Activated CD8-positive, alpha-beta memory T cell treated with anti-CD3 and anti-CD28 coated beads for 48 hours (primary cell): ENCODE measurements around the gene LRRC8C.

Experiments used
- DNase-seq, 3 experiments: peaks; one replicate each; pipeline ENCODE4 v3.0.0-alpha.2; 2020; ENCODE audit warnings: low read depth in 2 of 3, low spot score in 2 of 3

Gene LRRC8C

DNA sequence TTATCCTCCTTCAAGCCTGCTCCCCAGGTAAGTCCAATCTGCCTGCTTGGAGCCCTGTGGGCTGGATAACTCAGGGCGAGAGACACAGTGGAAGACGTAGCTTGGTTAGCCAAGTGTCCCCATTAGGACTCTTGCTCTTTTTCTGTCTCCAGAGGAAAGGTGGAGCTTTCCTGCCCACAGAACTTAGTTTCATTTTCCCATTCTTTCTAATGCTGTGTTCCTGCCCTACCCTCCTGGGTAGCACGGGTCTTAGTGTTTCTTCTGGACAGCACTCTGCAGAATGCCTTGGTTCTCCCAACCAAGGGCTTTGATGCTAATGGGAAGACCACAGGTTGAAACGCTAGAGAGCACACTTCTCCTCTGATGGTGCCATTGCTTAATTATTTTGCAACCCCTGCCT is 95.5 kb downstream of the LRRC8C start:
- no peak for DNase-seq

DNA sequence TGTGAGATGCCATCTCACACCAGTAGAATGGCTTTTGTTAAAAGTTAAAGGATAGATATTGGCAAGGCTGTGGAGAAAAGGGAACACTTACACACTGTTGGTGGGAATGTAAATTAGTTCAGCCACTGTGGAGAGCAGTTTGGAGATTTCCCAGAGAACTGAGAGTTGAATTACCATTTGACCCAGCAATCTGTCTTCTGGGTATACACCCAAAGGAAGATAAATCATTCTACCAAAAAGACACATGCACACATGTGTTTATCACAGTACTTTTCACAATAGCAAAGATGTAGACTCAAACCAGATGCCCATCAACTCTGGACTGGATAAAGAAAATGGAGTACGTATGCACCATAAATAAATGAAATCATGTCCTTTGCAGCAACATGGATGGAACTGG is 99.3 kb downstream of the LRRC8C start:
- DNase-seq: no peak

DNA sequence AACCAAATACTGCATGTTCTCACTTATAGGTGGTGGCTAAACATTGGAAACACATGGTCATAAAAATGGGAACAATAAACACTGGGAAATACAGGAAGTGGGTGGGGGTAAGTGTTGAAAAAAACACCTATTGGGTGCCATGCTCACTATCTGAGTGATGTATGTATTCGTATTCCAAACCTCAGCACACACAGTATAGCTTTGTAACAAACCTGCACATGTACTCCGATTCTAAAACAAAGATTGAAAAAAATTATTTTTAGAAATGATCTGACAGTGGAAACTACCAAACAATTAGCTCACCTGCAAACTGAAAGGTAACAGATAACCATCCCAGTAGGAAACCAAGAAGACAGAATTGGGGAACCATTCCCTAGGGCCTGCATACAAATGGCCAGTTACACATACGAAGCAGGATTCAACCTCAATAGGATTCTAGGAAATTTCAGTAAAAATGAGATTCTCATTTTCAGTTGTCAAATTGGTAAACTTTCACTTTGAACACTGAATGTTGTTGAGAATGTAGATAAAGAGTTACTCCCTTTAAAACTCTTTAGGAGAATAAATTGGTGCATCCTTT is 99.8 kb downstream of the LRRC8C start:
- DNase-seq: no peak

DNA sequence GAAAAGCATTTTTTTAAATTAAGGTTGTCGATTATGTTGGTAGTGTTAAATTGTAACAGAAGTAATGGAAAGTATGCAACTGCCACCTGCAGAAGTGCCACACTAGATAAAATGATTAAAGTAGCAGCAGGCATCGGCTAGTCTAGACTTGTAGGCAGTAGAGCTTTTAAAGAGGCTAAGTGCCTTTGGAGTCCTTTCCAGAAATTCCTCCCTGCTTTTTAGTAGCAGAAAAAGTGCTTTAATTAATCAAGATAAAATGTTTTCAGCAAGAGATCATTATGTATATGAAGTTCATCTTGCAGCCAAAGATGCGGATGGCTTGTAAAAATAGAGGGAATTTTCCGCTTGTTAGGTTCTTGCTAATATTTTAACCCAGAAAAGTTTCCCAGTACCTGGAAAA is 100.8 kb downstream of the LRRC8C start:
- DNase-seq: no peak

DNA sequence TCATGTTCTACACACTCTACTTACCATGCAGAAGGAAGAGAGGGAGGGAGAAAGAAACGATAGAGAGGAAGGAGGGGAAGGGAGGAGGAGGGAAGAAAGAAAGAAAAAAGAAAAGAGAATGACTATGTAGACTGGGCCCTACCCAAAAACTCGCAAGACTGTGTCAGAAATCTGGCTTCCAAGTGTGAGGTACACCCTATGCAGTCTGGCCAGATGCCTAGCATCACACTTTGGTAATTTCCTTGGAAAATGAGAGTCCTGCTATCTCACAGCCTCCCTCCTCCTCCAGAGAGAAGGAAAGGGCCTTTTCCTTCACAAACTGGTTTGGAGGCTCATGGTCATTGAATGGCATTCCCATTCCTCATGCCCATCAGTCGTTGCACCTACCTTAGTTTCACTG is 101.5 kb downstream of the LRRC8C start:
- DNase-seq: no peak

DNA sequence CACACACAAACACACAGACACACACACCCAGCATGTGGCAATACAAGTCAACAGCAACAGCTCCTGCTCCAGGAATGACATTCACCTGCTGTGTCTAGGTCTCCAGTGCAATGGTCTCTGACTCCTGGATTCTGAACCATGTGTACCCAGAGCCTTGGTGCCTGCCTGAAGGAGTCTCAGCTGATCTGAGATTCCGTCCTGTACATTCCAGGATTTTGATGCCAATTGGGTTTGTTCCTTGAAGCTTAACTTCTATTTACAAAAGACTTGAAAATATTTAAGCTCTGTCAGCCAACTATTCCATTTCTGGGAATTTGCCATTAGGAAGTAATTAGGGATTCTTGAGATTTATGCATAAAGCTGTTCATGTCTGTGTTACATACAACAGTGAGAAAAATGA is 102.6 kb downstream of the LRRC8C start:
- no peak for DNase-seq

DNA sequence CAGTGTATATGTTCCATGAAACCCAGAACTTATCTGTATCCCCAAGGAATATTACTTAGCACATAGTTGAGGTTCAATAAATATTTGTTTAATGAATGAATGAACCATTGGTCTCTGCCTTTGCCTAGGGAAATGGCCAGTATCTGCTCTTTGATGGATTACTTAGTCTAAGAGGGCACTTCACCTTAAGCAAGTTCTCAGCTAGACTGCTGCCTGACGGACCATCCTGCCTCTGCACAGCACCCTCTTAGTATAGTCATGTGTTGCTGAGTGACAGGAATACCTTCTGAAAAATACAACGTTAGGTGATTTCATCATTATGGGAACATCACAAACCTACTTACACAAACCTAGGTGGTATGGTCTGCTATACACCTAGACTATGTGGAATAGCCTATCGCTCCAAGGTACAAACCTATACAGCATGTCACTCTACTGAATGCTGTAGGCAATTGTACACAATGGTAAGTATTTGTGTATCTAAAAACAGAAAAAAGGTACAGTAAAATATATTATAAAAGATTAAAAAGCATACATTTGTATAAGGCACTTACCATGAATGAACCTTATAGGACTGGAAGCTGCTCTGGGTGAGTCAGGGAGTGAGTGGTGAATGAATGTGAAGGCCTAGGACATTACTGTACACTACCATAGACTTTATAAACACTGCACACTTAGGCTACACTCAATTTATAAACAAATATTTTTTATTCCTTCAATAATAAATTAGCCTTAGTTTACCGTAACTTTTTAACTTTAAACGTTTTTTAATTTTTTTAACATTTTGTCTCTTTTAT is 104.2 kb downstream of the LRRC8C start:
- DNase-seq: no peak

DNA sequence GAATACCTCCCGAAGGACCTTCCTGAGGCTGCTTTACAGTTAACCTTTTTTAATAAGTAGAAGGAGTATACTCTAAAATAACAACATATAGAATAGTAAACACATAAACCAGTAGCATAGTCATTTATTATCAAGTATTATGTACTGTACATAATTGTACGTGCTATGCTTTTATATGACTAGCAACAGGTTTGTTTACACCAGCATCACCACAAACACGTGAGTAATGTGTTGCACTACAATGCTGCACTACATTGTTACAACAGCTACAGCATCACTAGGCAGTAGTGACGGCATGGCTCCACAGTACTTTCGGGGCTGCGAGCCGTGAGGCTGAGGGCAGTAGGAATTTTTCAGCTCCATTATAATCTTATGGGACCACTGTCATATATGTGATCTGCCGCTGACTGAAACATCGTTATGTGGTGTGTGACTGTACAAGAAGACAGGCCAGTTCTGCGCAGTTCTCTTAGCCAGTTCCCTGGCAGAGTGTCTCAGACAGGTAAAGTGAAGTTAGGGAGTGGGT is 105.1 kb downstream of the LRRC8C start:
- DNase-seq: no peak

DNA sequence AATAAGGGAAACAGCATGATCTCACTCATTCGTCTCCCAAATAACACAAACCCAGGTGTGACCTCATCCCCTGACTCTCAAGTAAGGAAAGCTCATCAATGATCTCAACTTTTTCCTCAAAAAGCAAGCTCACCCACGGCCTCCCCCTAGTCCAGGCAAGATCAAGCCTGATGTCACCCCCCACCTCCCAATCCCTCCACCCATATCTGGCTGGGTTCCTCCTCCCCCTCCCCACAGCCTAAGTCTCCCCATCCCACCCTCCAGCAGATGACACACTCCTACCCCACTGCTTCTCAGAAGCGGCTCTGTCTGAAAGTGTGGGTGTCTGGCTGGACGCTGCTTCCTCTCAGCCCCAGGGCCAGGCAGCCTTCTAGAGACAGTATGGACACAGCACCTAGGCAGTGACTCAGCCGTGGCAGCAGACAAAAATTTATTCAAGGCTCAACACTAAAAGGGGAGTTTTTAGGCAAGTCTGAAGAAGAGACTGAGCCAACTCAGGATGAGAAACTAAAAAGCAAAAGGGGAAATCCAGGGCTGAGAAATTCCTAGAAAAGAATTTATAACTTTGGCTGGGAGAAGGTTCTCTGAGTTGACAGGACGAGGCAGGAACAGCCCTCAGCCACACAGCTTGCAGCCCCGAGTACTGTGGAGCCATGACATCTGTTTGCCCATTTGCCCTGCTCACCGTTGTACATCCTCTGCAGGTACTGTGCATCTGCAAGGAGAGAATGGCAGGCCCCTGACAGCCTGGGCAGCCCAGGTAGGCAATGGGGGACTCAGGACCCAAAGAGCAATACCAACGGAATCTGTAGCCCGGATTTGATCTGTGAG is 106.3 kb downstream of the LRRC8C start:
- peak in 1 of 3 experiments; percentile 39 for DNase-seq

DNA sequence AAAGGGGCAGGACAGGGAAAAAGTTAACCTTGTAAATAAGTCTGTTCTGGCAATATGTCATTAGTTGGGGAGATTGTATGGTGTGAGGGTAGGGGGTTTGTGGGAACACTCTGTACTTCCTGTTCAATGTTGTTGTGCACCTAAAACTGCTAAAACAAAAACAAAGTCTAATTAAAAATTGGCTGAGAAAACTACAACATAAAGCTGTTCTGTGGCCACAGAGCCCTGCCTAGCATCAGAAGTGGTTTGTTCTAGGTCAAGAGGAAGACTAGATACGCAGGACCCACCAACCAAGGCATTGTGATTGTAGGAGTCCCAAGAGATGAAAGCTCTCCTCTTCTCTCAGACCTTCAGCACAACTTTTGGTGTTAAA is 106.9 kb downstream of the LRRC8C start:
- DNase-seq: no peak

DNA sequence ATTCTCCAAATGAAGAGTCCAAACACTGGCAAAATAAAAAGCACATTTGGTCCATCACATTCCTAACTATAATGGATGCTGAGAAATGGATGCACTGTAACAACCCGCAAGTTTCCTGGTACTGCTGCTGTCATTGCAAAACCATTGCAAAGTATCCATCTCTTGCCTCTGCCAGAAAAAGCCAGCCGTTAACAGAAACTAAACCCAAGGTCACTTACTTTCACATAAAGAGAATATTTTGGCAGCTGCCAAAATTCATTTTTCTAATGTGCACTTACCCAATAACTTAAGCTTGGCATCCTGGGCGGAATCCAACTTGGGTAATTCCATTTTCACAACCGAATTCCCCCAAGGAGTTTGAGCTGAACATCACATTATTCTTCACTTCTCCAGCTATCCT is 110.9 kb downstream of the LRRC8C start:
- no peak for DNase-seq

DNA sequence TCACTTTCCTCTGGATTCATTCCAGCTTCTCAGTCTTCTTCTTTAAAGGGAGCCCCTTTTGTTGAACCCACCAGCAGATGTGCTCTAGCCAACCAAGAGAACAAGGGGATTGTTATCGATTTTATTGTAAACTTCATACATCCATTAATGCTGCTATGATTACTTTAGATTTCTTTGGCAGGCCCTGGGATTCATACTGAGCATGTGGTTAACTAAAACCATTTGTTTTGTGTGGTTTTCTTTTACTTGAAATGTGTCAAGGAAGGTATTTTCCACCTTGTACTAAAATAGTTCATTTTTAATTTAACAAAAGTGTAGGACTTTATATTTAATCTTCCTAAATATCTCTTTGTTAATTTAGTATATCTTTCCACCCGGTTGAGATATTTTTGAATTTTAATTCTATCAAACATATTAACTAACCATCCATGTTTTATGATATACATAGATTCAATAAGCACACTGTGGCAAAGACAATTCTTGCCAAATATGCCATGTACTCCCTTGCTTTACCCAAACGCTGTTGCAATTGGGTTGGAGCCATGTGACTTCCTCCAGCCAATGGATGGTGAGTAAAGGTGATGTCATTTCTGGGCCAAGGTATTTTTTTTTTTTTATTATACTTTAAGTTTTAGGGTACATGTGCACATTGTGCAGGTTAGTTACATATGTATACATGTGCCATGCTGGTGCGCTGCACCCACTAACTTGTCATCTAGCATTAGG is 113.7 kb downstream of the LRRC8C start:
- no peak for DNase-seq

DNA sequence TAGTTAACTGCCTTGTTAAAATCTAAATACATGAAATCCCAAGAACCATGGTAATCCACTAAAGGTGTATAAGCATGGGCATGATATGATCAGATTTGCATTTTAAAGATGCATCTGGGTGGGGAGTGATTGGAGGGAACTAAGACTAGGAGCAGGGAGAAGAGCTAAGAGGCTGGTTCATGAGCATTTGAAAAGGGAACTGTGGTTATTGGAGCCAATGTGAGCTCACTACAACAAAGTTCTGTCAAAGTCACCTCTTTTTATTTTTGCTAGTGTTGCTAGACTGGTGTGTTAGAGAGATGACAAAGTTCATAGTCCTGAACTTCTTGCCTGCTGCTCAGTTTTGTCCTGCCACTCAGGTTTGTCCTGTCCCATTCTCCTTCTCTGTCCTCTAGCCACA is 120.8 kb downstream of the LRRC8C start:
- no peak for DNase-seq

DNA sequence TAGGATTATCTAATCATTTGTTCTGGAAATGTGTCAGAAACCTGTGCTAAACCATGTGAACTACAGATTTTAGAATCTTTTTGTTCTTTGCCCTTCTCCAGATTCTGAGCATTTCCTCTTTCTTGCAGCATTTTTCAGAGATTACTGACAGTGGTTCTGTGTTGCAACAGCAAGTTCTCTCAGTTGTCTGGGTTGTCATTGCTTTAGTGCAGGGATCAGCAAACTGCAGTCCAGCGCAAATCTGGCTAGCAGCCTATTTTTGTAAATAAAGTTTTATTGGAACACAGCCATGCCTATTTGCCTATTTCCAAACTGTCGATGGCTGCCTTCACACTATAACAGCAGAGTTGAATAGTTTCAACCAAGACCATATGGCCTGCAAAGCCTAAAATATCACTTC is 121.6 kb downstream of the LRRC8C start:
- no peak for DNase-seq

DNA sequence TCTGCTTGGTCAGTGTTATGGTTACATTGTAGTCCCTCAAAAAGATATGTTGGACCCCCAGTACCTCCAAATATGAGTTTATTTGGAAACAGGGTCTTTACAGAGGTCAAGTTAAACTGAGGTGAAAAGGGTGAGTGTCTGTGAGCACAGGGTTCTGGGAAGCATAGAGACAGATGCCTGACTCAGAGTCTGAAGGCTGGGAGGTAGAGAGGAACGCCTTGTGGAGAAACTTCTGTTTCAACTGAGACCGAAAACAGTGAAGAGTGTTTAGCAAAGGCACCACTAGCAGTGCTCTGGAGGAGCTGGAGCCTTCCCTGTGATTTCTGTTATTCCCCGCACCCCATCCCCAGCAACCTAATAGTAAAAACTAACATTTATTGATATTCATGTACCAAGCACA is 122.7 kb downstream of the LRRC8C start:
- no peak for DNase-seq

DNA sequence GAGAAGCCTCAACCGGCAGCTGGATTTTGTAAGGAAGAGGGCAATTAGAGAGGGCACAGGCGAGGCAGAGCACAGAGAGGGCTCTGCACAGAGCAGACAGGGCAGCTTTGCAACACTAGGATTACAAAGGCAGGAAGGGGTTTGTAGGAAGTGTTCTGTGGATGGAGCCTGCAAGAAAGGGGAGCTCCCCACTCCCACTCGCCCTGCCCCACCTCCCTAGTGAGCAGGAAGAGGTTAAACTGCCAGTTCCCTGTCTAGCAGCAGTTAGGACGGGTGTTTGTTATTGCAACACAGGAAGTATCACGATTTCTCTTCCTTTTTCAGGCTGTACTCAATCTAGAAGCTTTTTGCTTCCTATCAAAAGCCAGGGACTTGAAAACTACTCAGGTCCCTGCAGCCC is 124.6 kb downstream of the LRRC8C start:
- DNase-seq: peak in 1 of 3 experiments; percentile 25

DNA sequence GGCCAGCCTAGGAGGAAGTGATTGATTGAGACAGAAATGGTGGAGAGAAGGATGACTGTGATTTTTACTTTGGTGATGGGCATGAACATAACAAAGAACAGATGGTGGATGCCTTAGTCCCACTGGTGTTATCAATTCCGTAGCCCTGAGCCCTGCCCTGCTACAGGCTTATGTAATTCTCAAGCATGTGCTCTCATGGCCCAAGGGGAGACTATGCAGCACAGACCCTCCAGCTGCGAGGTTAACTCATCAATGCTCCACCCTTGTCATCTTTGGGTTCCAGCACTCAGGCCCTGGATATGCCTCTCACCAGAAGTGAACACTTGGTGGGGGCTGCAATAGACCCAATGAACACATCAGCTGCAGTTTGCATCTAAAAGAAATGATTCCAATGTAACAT is 125.2 kb downstream of the LRRC8C start:
- DNase-seq: no peak

DNA sequence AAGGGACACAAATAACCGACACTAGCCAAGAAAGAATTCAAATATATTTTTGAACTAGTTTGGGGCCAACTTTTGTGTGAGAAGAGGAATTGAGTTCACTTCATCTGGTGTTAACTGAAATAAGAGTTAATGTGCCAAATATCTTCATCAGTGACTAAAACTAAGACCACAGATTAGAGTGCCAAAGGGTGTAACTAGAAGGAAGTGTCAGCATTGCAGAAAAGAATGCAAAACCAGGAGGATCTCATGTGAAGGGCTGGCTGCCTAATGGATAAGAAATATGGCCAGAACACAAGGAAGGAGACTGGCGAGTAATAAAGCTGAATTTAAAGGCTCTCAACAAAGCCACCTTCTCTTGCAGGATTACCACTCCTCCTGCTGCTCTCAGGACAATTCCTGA is 126.1 kb downstream of the LRRC8C start:
- DNase-seq: no peak

DNA sequence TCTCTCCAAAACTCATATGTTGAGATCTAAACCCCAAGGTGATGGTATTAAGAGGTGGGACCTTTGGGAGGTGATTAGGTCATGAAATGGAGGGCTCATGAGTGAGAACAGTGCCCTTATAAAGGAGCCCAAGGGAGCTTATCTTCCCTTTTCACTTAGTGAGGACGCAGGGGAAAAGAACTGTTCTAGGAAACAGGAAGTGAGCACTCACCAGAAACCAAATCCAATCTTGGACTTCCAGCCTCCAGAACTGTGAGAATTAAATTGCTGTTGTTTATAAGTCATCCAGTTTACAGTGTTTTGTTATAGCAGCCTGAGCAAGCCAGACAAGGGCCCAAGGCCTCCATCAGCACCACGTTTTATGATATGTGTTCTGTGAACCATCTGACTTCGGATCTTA is 127.6 kb downstream of the LRRC8C start:
- no peak for DNase-seq

DNA sequence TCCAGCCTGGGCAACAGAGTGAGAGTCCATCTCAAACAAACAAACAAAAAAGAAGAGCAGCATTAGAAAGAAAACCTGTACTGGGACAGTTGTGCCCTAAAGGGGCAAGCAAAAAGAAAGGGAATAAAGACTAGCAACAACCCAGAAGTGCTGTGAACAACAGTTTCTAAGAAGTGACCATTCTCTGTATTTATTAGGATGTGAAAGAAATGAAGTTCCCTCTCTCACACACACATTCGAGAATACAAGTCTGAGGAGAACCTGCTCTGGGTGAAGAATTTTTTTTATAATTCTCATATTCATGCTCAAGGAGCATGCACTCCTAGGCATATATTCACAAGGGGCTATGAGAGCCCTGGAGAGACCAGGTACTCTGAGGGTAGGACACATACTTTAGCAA is 128.4 kb downstream of the LRRC8C start:
- DNase-seq: no peak

DNA sequence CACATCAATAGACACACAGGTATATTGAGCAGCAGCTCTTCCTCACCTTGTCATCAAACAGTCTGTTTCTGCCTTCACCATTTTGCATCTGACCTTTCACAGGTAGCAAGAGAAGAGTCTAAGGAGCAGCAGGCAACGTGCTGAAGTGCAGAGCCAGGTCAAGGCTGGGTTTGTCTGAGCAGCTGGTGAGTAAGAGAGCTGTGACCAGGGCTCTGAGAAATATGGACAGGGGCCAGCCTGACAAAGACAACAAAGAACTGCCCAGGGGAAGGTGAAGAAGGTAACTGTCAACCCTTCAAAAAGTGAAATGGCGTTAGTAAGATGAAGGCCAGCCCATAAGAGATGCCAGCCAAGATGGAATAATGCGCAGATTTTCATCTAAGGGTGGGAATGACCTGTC is 129.0 kb downstream of the LRRC8C start:
- no peak for DNase-seq
